ENCODE measurements around the gene PSMA2. TPM values are rescaled to one million over a fixed set of nuclear protein-coding genes. Genes with fewer than 3 reads are reported as not detected.

Gene PSMA2
- total RNA-seq, 2 experiments from 2014 or later, result 193 to 197 TPM

DNA sequence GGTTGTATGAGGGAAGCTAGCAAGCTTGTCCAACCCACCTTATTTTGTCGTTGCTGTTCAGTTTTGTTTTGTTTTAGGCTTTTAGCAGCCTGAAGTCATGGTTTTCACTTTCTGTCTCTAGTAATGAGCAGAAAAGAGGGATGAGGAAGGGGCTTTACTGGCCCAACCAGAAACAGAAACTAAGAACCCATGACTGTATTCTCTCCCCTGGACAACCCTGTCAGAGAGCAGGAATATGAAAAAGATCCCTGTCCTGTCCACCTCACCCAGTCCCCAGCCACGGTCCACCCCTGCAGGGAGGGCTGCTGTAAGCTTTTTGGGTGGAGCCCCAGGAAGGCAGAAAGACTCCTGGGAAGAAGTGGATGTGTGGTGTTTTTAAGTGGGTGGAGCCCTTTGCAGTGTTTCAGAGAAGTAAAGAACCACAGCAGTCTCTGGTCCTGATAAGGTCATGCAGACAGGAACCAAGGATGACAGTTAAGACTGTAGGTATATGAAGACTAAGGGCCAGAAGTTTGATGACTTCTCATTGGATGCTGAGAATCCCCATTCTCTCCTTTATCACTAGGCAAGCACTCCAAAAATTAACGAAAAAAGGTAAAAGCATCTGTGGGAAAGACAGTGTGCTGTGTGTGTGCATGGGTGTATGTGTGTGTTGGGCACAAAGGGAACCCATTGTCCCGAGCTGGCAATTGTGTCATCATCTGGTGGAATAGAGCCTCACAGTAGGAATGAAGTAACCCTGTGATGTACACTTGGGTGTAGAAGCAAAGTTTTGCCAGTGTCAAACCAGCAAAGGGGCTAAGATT lies 14.1 kb upstream of the PSMA2 start:
- DNase-seq (no peak), ATAC-seq (peak; percentile 81)
- TF ChIP-seq, protein P1, sequence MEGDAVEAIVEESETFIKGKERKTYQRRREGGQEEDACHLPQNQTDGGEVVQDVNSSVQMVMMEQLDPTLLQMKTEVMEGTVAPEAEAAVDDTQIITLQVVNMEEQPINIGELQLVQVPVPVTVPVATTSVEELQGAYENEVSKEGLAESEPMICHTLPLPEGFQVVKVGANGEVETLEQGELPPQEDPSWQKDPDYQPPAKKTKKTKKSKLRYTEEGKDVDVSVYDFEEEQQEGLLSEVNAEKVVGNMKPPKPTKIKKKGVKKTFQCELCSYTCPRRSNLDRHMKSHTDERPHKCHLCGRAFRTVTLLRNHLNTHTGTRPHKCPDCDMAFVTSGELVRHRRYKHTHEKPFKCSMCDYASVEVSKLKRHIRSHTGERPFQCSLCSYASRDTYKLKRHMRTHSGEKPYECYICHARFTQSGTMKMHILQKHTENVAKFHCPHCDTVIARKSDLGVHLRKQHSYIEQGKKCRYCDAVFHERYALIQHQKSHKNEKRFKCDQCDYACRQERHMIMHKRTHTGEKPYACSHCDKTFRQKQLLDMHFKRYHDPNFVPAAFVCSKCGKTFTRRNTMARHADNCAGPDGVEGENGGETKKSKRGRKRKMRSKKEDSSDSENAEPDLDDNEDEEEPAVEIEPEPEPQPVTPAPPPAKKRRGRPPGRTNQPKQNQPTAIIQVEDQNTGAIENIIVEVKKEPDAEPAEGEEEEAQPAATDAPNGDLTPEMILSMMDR (IDR thresholded peaks at IDR 0.05), result no peak
- ChIA-PET POLR2A (interaction anchor here (1.5 to 1.6 kb wide), 2 partner anchors 11 to 13 kb away, joined by 4 to 6 read pairs; partner anchors contain the start of gene MRPL32), CTCF (no interaction called here)
- H3K27me3 Mint-ChIP-seq, result no peaks in the 10 kb centered on the region
- no peaks in the 10 kb centered on the region for H3K36me3 Mint-ChIP-seq (ENCODE audit: low read depth)
- H3K27ac Mint-ChIP-seq, result peak overlapping the region; percentile 20
- H3K9me3 Mint-ChIP-seq, result no peaks in the 10 kb centered on the region
- intact Hi-C loops (cut with micrococcal nuclease), result loop anchor here (10.0 kb wide), 1 partner anchor 169 kb away; the partner anchor contains the start of gene HECW1
- H3K4me3 Mint-ChIP-seq, result peak overlapping the region; percentile 35
- H3K4me1 Mint-ChIP-seq (ENCODE audit: low read depth), result peaks cover 10% of the 10 kb centered on the region

DNA sequence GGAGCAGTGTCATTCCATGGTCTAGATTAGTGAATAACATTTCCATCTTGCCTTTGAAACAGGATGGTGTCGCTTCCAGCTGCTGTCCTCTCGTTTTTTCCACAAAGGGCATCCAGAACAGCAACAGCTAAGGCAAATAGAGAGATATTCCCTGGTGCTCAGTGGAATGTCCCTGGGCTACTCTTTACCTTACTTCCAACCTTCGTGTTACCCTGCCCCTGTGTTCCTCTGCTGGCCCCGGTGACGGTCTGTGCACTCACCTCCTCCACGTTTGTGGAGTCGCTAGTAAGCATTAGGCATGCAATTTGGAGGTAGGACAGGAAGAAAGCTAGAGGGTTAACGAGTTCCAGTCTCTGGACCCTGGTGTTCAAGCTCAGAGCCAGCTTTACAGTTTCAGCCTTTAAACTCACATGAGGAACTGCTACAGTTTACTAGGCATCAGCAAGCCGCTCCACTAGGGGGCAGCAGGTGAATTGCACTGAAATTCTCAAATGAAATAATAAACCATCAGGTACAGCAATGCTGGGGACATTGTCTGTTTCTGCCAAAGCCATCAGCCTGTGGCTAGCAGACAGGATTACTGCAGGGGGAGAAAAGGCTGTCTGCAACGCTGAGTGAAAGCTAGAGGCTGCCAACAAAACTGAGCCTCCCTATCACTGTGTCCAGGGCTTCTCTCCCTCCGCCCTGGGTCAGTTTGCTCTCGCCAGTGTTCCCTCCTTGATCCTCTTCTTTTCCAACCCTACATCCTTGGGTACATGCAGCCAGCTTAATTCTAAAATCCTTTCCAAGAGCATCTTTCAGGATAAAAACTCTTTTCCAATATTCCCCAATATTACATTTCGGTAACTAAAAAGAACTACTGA lies 9.2 kb upstream of the PSMA2 start:
- TF ChIP-seq, protein P1 (IDR thresholded peaks at IDR 0.05), result peak; percentile 86
- peak; percentile 61 for ATAC-seq
- no peaks in the 10 kb centered on the region for H3K9me3 Mint-ChIP-seq
- H3K36me3 Mint-ChIP-seq (ENCODE audit: low read depth), result peaks cover 13% of the 10 kb centered on the region
- ChIA-PET CTCF (interaction anchor here (0.6 to 2.2 kb wide), 34 partner anchors 9 to 1920 kb away, joined by 3 to 28 read pairs (median 4); partner anchors contain the start of genes C7orf25, MRPL32 and PSMA2), POLR2A (interaction anchor here (0.7 to 1.4 kb wide), 3 partner anchors 9 to 764 kb away, joined by 3 to 4 read pairs (median 3); partner anchors contain the start of genes MRPL32 and PSMA2)
- peaks cover 33% of the 10 kb centered on the region for H3K4me1 Mint-ChIP-seq (ENCODE audit: low read depth)
- H3K4me3 Mint-ChIP-seq, result no peak overlapping the region
- H3K27ac Mint-ChIP-seq, result no peak overlapping the region
- intact Hi-C loops (cut with micrococcal nuclease), result loop anchor here (5.0 to 10.0 kb wide), 2 partner anchors 174 to 321 kb away; partner anchors contain the start of gene HECW1
- no peaks in the 10 kb centered on the region for H3K27me3 Mint-ChIP-seq
- peak; percentile 93 for DNase-seq

DNA sequence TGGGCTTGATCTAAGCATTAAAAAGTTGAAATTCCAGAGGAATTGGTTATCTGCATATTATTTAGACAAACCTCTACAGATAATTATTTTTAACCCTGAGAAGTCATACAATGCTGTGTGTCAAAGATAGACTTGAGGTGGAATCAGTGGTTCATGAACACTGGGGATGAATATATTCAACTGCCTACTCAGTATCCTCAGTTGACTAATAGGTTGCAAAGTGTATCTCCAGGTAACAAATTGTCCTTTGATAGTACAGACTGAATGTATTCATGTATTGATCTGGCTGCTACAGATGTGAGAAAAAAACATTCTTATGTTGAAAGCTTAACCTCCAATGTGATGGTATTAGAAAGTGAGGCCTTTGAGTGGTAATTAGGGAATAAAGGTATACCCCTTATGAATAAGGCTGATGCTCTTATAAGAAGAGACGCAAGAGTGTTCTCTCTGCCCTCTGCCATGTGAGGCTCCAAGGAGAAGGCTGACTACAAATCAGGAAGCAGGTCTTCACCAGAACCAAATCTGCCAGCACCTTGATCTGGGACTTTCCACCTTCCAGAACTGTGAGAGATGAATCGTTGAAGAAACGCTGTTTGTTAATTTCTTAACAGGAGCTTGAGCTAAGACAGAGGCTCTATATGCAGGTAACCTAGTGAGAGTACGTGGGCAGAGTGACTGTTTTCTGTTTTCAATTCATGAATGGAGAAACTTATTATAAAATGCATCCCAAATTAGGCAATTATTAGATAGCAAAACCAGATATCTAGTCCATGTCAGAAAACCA lies 7.7 kb upstream of the PSMA2 start:
- ATAC-seq (peak; percentile 62), DNase-seq (no peak)
- ChIA-PET POLR2A (no interaction called here), CTCF (interaction anchor here (1.2 to 2.2 kb wide), 3 partner anchors 10 to 168 kb away, joined by 3 to 11 read pairs (median 4); no protein-coding TSS in a partner anchor)
- Mint-ChIP-seq H3K27me3 (no peaks in the 10 kb centered on the region), H3K4me3 (peak overlapping the region; percentile 4), H3K27ac (peak overlapping the region; percentile 69), H3K9me3 (no peaks in the 10 kb centered on the region), H3K36me3 (ENCODE audit: low read depth) (peaks cover 24% of the 10 kb centered on the region), H3K4me1 (ENCODE audit: low read depth) (peaks cover 38% of the 10 kb centered on the region)
- intact Hi-C loops (cut with micrococcal nuclease), result loop anchor here (5.0 to 10.0 kb wide), 2 partner anchors 175 to 323 kb away; partner anchors contain the start of gene HECW1
- TF ChIP-seq, protein P1 (IDR thresholded peaks at IDR 0.05), result no peak

DNA sequence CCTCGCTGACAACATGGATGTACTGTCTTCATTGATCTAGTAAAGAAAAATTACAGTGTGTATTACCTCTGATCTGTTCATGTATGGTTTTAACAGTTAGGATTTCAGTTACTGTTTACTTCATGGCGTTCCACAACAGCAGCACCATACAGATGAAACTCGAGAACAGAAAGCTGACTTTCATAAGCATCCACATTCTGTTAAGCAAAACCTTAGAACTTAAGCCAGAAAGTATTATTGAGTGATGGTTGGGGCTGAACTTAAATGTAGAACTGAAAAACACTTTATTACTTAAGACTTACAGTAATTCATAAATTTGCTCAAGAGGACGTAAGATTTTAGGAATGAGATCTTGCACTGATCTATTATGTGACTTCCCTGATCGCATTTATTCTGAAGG lies 3.9 kb upstream of the PSMA2 start:
- ChIA-PET CTCF (interaction anchor here (0.7 to 1.8 kb wide), 4 partner anchors 49 to 995 kb away, joined by 3 to 8 read pairs (median 5); no protein-coding TSS in a partner anchor), POLR2A (interaction anchor here (1.7 kb wide), 1 partner anchor 10 kb away, joined by 6 read pairs; no protein-coding TSS in a partner anchor)
- Mint-ChIP-seq H3K36me3 (ENCODE audit: low read depth) (peaks cover 39% of the 10 kb centered on the region), H3K9me3 (no peaks in the 10 kb centered on the region), H3K27ac (peak overlapping the region; percentile 58), H3K27me3 (no peaks in the 10 kb centered on the region), H3K4me1 (ENCODE audit: low read depth) (peaks cover 53% of the 10 kb centered on the region), H3K4me3 (no peak overlapping the region)
- intact Hi-C loops (cut with micrococcal nuclease), result no loop called here
- ATAC-seq, result no peak
- TF ChIP-seq, protein P1 (IDR thresholded peaks at IDR 0.05), result no peak
- DNase-seq, result no peak

Measured in activated CD8-positive, alpha-beta T cell treated with anti-CD3 and anti-CD28 coated beads for 36 hours (primary cell).